ENCODE measurements around the gene MGAT4B.

- TF ChIP-seq CTCF (conservative IDR thresholded peaks at IDR 0.05; ENCODE audit: low read length), result no peak
- no peak for TF ChIP-seq EZH2phosphoT487 (IDR thresholded peaks at IDR 0.05; ENCODE audit: borderline replicate concordance, low read depth, low read length)
Observed at GRCh38 chr5:179781846-179782245, 24.8 kb downstream of the MGAT4B start.
